GM12878 (cell line): ENCODE results near the gene GLB1L2.

Experiments
- EP300 ChIP-seq, 2 experiments: fragments of 150-350 bp in 1 of 2; IDR thresholded peaks; 2 replicates each; pipeline ENCODE4 v1.6.1; 2011 to 2012; ENCODE audit warnings: low read depth in 2 of 2, low read length in 2 of 2, borderline replicate concordance in 1 of 2, improper control_type of control experiment in 1 of 2, inconsistent platforms in 1 of 2; ENCODE audit not compliant: control insufficient read depth in 1 of 2
- TF ChIP-seq, protein P1 (sequence below), 3 experiments: IDR thresholded peaks in 2 of 3; conservative IDR thresholded peaks in 1 of 3; 2 replicates each; pipeline ENCODE4 v1.5.1; 2011; ENCODE audit warnings: low read depth in 3 of 3, low read length in 3 of 3, mild to moderate bottlenecking in 3 of 3, control low read depth in 2 of 3, moderate library complexity in 2 of 3, inconsistent platforms in 1 of 3, mixed read lengths in 1 of 3; ENCODE audit not compliant: control insufficient read depth in 2 of 3, insufficient read depth in 1 of 3; ENCODE audit errors: extremely low read depth in 1 of 3

DNA sequence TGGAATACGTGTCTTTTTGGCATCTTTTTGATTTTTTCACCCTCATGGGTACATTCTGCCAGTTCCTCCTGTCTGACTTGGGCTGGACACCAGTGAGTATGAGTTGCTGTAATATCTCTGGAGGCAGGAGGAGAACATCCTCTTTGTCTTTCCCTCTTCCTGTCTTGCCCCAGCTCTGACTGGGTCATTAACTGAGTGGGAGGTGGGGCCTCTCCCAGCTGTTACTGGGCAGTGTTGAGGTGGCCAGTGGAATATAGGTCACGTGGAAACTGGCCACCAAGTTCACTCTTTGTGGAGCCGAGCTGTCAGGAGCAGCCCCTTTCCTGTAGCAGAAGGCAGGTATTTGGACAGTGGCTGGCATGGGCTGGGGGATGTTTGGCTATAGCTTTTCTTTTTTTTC, 2.2 kb downstream of the GLB1L2 start:
- no peak for TF ChIP-seq EP300 (IDR thresholded peaks at IDR 0.05; ENCODE audit: borderline replicate concordance in 1 of 2, control insufficient read depth in 1 of 2, low read depth in 2 of 2, low read length in 2 of 2)
- TF ChIP-seq, protein P1, sequence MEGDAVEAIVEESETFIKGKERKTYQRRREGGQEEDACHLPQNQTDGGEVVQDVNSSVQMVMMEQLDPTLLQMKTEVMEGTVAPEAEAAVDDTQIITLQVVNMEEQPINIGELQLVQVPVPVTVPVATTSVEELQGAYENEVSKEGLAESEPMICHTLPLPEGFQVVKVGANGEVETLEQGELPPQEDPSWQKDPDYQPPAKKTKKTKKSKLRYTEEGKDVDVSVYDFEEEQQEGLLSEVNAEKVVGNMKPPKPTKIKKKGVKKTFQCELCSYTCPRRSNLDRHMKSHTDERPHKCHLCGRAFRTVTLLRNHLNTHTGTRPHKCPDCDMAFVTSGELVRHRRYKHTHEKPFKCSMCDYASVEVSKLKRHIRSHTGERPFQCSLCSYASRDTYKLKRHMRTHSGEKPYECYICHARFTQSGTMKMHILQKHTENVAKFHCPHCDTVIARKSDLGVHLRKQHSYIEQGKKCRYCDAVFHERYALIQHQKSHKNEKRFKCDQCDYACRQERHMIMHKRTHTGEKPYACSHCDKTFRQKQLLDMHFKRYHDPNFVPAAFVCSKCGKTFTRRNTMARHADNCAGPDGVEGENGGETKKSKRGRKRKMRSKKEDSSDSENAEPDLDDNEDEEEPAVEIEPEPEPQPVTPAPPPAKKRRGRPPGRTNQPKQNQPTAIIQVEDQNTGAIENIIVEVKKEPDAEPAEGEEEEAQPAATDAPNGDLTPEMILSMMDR (IDR thresholded peaks at IDR 0.05 in 2 of 3, conservative IDR thresholded peaks at IDR 0.05 in 1 of 3; ENCODE audit: control insufficient read depth in 2 of 3, extremely low read depth in 1 of 3, insufficient read depth in 1 of 3, low read depth in 3 of 3, low read length in 3 of 3), result no peak
